Heart left ventricle (tissue), 13 donors: ENCODE measurements around the gene SMC5.

Experiments
- CTCF ChIP-seq, 12 donors: fragments of 200-600 bp; sonication (generic) in 4 of 12; IDR thresholded peaks; one replicate each; pipeline versions ENCODE4 v1.5.0 to v1.8.0; 2018 to 2022; ENCODE audit warnings: antibody characterized with exemption in 12 of 12, mild to moderate bottlenecking in 5 of 12
- POLR2A ChIP-seq, 2 donors: fragments of 450-650 bp; IDR thresholded peaks; one replicate each; pipeline ENCODE4 v1.6.1; 2017; ENCODE audit warnings: antibody characterized with exemption in 2 of 2, mild to moderate bottlenecking in 2 of 2, moderate library complexity in 2 of 2
- donor health status: ischemic (EF 13 %, LVEDD 7.1; RV severe dilation, severe dysfunction).
- donor health status: DM: no; HTN: yes; CAD: no.
- donor health status: DM: no; HTN: no; CAD: no.
- donor health status: ischemic (EF 25% LVEDD 6.9; RV normal size, moderate dysfunction).
- donor health status: ischemic (EF 25% LVEDD 5.7; RV mildly dilated, moderate dysfunction).
- donor health status: ischemic (EF 35%, LVEDD 5.7; RV mildly dilated, moderate dysfunction).
- donor health status: nonischemic (EF 11% LVEDD 7.7; RV severe dilation, severe dysfunction).
- donor health status: DM: yes; HTN: yes; CAD: no.
- donor health status: PGD.
- donor health status: ischemic (EF 29% LVEDD 5.4; RV normal size, mild dysfunction).
- donor health status: nonischemic (EF 23%, LVEDD 6.1; RV moderate dilation, normal function).

- TF ChIP-seq CTCF (IDR thresholded peaks at IDR 0.05) = no peak
- no peak for TF ChIP-seq POLR2A (IDR thresholded peaks at IDR 0.05)
Measured at GRCh38 chr9:70304810-70305209, 46.0 kb downstream of the SMC5 start.
